DMS153 (cell line): ENCODE results near the gene MVP.
"Not testable (repeated sequence)": the region's sequence is repeated elsewhere in the genome, so short reads cannot be mapped to it uniquely, and the experiment has no call there.

ENCODE experiments used
- DNase-seq: peaks from one replicate; lab custom pipeline; 2025; lab: John Stamatoyannopoulos, UW

Gene MVP

DNA sequence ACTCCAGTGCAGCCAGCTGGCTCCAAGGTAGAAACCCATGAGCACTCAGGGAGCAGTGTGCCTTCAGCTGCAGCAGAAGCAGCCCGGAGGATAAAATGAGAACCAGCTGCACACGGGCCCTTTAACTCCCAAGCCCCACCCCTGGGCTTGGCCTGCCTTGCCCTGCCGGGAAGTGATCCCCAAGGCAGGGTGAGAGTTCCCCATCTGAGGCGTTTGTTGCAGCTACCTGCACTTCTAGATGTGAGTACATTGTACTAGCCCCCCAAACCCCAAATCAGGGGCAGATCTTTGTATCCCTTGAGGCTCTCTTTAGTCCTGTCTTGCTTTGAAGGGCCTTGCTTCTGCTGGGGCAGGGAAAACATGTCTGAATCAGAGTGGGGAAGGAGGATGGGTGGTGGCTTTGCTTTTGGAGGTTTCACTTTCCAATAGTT lies at the start of gene MVP:
Gene MVP (plus strand): TSS at position 192 of the 431 bp plus-strand sequence. CDS start 10,088 bp downstream, outside the sequence.
- peak; percentile 26 for DNase-seq

DNA sequence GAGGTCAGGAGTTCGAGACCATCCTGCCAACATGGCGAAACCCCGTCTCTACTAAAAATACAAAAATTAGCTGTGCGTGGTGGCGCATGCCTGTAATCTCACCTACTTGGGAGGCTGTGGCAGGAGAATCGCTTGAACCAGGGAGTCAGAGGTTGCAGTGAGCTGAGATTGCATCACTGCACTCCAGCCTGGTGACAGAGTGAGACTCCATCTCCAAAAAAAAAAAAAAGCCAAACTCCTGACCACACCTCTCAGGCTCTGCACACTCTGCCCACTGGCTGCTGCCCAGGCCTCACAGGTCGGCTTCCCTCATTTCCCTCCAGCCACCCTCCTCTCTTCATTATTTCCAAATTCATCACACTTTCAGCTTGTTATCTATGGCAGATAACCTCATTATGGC lies 47.9 kb upstream of the MVP start:
- DNase-seq = not testable (repeated sequence)

DNA sequence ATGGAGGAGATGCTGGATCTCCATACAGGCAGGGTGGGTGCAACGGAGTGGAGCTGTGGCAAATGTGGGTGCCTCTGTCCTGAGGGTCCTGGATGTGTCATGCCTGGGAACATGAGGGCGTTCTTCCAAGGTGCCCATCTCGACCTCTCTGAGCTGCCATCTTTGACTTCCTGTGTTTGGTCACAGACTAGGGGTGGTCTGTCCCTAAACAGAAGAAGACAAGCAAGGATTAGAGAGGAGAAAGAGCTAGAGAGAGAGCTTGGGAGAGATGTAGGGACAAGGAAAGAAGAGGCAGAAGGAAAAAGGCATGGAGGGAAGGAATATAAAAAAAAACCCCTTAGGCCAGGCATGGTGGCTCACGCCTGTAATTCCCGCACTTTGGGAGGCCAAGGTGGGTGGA lies 45.5 kb upstream of the MVP start:
- DNase-seq = no peak

DNA sequence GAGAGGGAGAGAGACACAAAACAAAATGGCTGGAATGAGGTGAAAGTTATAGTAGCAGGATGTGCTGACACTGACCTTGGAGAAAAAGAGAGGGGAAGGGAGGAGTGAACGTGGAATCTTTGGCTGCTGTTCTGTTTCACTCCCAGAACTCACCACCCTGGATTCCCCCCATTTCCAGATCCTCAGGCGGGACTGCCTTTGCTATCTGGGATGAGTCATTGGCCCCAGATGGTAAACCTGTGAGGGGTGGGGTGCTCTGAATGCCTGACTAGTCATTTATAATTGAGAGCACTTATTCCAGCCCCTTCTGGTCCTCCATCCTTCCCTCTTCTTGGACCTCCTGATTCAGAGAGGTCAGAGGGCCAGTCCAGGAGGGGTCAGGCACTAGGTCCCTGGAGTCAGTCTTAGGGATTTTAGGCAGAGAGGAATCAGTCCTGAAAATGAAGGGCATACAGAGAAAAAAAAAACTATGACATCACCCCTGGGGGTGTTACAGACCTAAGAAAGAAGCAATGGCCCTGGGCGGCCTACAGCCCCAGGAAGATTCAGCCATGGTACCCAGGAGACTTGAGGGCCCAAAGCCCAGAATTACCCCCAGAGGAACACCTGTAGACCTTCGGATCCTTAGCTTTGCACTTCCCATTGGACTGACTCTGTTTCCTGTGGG lies 44.4 kb upstream of the MVP start:
- DNase-seq = no peak

DNA sequence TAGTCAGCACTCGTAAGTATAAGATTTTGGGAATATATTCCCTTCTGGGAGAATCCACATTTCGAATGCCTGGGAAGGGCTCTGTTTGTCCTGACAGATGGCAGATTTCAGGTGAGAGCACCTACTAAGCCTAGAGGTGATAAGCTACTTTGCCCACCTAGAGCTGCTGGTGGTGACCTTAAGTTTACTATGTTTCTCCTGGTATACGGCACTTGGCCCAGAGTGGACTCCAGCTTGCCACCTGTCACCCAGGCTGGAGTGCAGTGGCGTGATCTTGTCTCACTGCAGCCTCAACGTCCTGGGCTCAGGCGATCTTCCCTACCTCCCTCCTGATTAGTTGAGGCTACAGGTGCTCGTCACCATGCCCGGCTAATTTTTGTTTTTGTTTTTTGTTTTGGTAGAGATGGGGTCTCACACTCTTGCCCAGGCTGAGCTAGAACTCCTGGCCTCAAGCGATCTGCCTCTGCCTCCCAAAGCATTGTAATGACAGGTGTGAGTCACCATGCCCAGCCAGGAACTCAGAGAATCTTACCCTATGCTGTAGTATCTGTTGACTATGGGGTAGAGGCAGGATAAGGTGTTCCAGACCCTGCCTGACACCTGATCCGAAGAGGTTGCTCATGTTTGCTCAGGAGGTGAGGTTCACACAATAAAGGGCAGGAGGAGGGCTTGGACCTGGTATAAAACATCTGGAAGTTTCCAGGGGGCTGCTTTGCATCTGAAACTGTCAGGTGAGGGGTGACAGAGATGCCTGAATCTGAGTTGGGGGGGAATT lies 42.5 kb upstream of the MVP start, which contains the start of gene ZG16:
Gene ZG16 (plus strand): TSS at position 681 of the 775 bp plus-strand sequence. CDS start 1,011 bp downstream, outside the sequence.
- no peak for DNase-seq

DNA sequence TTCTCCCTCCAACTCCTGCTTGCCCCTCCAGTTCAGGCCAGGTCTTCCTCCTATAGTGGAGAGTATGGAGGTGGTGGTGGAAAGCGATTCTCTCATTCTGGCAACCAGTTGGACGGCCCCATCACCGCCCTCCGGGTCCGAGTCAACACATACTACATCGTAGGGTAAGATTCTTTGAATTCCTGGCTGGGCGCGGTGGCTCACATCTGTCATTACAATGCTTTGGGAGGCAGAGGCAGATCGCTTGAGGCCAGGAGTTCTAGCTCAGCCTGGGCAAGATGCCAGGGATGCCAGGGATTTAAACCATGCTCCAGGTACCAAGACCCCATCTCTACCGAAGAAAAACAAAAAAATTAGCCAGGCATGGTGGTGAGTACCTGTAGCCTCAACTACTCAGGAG lies 40.8 kb upstream of the MVP start:
- no peak for DNase-seq

GRCh38 chr16:29783094-29783953 lies 36.9 kb upstream of the MVP start:
- DNase-seq = not testable (repeated sequence)

DNA sequence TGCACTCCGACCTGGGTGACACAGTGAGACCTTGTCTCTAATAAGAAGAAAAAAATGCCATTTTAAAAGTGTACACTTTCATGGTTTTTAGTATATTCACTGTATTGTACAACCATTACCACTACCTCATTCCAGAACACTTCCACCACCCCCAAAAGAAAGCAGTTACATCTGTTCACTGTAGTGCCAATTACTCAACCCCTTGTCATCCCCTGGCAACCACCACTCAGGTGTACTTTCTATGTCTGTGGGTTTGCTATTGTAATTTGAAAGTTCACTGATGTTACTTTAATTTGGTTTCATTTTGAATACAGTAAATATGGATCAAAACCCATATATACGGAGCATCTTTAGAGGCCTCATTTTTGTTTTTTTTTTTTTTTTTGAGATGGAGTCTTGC lies 36.1 kb upstream of the MVP start:
- no peak for DNase-seq

DNA sequence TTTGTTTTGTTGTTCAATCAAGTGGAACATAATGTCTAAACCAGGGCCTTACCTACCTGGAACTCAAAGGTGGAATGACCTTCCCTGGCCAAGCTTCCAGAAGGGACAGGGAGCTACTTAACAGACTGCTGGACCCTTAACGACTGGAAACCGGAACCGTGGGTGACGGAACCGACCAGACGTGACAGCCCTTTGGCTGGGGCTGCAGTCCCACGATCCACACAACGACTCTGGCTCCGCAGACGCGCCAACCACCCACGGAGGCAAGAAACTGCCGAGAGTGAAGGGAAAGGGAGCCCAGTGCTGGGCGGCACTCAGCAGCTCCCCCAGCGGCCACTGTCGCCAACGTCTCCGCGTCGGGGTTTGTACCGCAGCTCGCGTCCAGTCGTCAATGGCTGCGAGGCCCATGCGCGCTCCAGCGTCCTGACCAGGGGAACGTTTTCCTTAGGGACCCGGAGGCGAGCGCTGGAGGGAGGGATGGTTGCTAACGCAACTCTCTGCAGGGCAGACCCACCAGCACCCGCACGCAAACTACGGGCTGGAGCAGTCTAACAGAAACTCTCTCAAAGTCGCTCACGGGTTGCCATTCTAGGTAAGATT lies 35.3 kb upstream of the MVP start:
- no peak for DNase-seq

GRCh38 chr16:29787155-29787554 lies 33.1 kb upstream of the MVP start:
- DNase-seq = not testable (repeated sequence)

DNA sequence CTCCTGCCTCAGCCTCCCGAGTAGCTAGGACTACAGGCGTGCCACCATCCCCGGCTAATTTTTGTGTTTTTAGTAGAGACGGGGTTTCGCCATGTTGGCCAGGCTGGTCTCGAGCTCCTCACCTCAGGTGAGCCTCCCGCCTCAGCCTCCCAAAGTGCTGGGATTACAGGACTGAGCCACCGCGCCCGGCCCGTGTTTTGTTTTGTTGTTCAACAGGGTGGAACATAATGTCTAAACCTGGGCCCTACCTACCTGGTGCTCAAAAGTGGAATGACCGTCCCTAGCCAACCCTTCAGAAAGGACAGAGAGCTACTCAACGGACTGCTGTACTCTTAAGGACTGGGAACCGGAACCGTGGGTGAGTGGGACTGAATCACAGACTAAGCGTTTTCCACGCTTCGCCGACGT lies 30.5 kb upstream of the MVP start:
- DNase-seq = no peak

DNA sequence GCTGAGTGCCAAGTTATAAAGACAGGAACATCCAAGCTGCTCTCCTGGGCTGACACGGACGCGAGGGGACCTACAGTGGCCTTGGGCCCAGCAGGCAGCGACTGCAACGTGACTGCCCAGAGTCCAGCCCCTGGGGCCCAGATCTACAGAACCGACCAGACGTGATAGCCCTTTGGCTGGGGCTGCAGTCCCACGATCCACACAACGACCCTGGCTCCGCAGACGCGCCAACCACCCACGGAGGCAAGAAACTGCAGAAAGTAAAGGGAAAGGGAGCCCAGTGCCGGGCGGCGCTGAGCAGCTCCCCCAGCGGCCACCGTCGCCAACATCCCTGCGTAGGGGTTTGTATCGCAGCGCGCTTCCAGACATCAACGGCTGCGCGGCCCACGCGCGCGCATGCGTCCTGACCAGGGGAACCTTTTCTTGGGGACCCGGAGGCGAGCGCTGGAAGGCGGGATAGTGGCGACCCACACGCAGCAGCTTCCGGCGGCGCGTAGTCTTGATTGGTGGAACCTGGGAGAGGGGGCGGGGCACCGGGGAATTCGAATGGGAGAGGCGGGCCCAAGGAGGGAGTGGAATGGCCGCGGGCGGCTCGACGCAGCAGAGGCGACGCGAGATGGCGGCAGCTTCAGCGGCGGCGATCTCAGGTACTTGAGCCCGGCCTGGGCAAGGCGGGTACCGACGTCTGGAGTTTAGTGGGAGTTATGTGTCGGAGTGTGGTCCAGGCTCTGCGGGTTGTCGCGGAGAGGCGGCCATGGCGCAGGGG lies 29.9 kb upstream of the MVP start, which contains the start of gene KIF22:
Gene KIF22 (plus strand): TSS at position 569 of the 766 bp plus-strand sequence. CDS start 9 bp downstream, at position 578.
- DNase-seq = peak; percentile 98

- no peak for DNase-seq
Measured at GRCh38 chr16:29790949-29791844, 29.1 kb upstream of the MVP start.

- no peak for DNase-seq
Measured at GRCh38 chr16:29791845-29792807, 28.1 kb upstream of the MVP start.

- not testable (repeated sequence) for DNase-seq
Measured at GRCh38 chr16:29793153-29793552, 27.1 kb upstream of the MVP start.

DNA sequence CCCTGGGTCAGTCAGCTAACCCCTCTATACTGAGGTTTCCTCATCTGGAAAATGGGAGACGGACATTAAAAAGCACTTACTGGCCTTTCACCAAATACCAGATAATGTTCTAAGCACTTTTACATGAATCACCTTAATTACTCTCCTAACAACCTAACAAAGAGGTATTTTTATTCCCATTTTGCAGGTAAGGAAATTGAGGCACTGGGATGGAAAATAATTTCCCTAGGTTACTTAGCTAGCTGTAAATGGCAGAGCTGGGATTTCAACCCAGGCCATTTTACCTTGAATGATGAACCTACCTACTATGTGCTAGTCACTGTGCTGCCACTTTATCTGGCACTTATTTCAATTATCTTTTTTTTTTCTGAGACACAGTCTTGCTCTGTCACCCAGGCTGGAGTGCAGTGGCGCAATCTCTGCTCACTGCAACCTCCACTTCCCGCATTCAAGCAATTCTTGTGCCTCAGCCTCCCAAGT lies 26.0 kb upstream of the MVP start:
- no peak for DNase-seq

DNA sequence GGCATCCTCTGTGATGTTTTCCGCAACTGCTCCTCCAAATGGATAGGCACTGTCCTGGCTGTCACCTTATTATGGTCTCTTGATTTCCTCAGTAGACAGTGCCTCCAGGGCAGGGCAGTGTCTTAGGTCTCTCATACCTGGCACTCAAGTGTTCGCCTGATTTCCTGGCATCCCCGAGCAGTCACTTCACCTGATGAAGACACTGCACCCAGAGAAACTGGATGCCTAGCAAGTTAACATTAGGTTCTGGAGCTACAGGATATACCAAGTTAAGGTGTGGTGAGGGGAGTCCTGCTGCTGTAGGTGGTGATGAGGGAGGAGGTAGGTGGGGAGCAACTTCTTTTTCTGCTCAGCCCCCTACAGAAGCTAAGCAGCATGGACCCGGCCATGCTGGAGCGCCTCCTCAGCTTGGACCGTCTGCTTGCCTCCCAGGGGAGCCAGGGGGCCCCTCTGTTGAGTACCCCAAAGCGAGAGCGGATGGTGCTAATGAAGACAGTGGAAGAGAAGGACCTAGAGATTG lies 17.8 kb upstream of the MVP start:
- DNase-seq = no peak

GRCh38 chr16:29804020-29804419 lies 16.2 kb upstream of the MVP start:
- DNase-seq = no peak
